Measurements from ENCODE around the gene CHERP.
A peak's percentile ranks its signal among the peaks of the same experiment; 100 is the strongest.
"Not testable (repeated sequence)": the region's sequence is repeated elsewhere in the genome, so short reads cannot be mapped to it uniquely, and the experiment has no call there.

CHERP gene

DNA sequence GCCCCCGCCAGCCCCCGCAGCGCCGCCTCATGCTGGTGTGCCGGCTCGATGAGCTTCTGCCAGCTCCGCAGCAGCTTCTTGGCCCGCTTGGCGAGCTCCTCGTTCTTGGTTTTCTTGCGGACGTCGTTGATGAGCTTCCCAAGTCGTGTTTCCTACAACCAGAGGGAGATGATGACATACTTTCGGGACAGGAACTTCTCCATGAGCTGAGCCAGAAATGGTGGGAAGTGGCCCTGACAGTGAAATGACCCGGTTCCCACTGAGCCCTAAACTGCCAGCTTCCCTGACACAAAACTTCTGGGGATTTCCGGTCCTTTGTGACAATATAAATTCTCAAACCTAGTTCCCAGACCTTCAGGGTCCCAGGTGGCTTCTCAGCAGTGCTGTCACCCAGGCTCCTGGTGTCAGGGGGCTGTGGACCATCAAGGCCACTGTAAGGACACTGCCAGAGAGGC lies 35.3 kb upstream of the CHERP start:
- DNase-seq (ENCODE audit: low read depth, low spot score), result no peak

DNA sequence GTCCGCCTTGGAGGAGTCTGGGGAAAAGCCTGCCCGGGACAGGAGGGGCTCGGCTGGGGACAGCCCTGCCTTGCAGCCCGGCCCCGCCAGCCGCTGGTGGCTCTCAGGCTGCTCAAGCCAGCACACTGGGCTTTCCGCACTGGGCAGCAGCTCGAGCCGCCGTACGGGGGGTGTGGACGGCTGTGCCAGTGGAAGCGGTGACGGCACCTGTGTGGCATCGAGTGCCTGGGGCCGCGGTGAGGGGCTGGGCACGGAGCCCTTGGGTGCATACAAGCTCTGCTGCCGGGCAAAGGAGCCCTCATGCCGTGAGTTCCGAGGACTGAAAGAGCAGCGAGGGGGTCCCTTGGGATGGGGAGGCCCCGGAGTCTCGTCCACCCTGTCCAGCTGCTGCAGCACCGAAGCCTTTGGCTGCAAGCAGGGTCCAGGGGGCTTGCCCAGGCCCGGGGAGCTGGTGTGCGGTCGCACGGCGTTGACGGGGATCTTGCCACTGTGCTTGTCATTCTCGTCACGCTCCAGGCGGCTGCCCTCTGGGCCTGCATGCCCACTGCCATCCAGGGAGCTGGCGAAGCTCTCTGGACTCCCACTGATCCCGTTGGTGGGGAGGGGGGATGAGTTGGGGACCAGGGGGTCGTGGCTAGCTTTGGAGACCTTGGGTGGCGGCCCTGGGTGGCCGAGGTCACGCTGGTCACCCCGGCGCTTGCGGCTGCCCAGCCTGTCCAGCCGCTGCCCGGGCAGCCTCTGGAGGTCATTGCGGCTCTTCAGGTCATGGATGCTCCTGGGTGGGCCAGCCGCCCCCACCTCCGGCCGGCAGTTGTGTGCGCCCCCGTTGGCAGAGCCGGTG lies 34.7 kb upstream of the CHERP start:
- DNase-seq (ENCODE audit: low read depth, low spot score), result no peak
- no peak overlapping the region for H3K4me3 ChIP-seq (ENCODE audit: low read length)

More for the DNA sequence above, 35.3 kb upstream of the CHERP start:
- no peak overlapping the region for H3K4me3 ChIP-seq (ENCODE audit: low read length)

DNA sequence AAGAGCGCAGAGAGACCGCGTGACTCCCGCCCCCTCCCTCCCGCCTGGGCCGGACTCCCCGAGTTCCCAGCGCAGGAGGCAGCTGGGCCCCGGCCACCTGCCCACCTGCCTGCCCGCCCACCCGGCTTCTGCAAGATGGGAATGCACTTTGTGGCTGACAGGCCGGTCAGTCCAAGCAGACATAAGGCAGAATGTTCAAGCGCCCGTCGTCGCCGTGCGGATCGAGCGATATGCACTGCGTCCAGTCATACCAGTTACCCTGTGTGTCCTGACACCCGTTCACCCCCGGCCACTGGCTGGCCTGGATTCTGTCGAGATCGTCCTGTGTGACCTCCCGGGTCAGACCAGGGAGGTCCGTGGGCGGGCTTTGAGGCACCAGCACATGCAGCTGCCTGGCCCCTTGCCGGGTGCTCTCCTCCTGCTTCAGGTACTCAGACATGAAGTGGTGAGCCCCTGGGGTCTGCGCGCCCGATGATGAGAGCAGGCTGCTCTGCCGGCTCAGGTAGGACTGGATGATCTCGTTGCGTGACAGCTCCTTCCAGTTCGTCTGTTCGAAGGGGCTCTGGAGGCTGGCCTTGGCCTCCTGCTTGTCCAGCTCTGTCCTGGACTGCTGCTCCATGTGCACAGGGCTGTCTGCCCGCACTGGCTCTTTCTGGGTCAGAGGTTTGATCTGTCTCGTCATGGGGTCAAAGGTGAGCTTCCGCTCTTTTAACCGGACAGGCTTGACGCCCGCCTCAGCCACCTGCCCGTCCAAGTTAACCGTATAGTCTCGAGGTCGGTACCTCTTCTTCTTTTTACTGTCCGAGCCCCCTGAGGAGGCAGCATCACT lies 33.8 kb upstream of the CHERP start:
- no peak for DNase-seq (ENCODE audit: low read depth, low spot score)
- no peak overlapping the region for H3K4me3 ChIP-seq (ENCODE audit: low read length)

DNA sequence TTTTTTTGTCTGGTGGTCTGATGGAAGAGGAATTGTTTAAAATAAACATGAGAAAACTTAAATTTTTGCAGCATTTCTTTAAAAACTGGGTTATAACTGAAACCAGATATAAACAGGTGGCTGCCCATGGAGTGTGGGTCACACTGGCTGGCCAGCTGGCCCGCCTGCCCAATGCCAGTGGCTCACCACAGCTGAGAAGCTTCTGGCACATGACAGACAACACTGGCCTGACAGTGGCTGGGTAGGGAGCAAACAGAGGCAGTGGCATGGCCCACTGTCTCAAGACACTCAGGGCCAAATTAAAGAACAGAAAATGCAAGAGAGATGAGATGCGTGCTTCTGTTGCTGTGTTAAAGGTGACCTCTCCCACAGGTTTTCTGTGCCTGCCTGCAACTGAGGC lies 33.0 kb upstream of the CHERP start:
- H3K4me3 ChIP-seq (ENCODE audit: low read length), result no peak overlapping the region
- no peak for DNase-seq (ENCODE audit: low read depth, low spot score)

DNA sequence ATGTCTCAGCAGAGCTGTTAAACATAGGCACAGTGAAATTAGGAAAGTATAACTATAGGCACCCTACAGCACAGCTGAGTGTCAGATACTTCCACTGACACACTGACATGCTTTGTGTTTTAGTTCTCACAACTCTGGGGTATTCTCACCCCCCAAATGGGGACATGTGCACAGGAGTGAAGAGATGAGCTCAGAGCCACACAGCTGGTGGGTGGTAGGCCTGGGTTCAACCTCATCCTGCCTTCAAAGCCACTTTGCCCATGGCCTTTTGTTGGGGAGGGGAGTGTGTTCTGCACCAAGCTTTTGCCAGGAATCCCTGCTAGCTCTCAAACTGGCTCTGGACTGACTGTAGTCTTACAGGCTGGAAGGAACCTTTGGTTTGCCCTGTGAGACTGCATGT lies 31.7 kb upstream of the CHERP start:
- peak overlapping the region; percentile 95 for H3K4me3 ChIP-seq (ENCODE audit: low read length)
- DNase-seq (ENCODE audit: low read depth, low spot score), result peak; percentile 70

DNA sequence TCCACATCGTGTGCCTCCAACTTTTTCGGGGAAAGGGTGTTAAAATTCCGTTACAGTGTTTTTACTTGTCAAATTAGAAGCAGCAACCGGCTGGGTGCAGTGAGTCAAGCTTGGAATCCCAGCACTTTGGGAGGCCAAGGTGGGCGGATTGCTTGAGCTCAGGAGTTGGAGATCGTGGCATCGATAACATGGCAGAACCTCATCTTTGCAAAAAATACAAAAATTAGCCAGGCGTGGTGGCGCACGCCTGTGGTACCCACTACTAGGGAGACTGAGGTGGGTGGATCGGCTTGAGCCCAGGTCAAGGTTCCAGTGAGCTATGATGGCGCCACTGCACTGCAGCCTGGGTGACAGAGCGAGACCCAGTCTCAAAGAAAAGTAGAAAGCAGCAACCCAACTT lies 31.1 kb upstream of the CHERP start:
- H3K4me3 ChIP-seq (ENCODE audit: low read length), result peak overlapping the region; percentile 95
- no peak for DNase-seq (ENCODE audit: low read depth, low spot score)

DNA sequence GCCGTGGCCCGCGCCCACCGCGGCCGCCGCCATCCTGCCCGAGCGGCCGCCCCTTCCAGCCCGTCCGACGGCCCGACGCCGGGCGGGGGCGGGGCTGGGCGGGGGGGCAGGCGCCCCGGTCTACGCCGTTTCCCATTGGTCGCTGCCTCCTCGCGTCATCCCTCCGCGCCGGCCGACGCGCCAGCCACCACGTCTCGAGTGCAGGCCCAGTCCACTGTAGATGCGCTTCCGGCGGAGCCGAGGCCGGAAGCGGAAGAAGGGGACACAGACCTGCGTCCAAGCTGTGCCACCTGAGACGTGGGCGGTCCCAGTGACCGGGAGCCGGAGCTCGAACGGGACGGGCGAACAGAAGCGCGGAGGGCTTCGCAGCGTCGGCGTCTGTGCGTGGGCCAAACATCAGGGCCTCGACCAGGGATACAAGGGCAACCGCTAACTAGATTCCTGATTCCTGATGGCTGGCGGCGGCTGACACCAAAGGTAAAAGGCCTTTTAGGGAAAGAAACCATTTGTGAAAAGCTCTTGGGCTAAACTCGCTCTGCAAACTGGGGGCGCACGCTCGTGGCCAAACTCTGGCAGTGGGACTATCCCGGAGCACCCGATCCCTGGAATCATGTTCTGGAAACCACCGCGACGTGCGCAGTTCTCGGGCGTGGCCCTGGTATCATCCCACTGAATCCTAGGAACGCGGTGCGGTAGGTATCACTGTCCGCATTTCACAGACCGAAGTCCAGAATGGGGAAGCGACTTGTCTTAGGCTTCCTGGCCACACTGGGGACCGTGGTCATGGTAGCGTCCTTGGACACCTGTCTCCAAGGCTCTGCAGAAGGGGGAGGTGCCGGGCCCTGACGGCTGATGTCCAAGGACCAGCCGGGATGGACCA lies 30.3 kb upstream of the CHERP start, which contains the start of gene SLC35E1:
SLC35E1 (minus strand) TSS at position 84 of the 880 bp plus-strand sequence; CDS start at position 33, 51 bp downstream.
- H3K4me3 ChIP-seq (ENCODE audit: low read length), result peak within 1 kb of the TSS; percentile 95
- DNase-seq (ENCODE audit: low read depth, low spot score), result peak; percentile 86

DNA sequence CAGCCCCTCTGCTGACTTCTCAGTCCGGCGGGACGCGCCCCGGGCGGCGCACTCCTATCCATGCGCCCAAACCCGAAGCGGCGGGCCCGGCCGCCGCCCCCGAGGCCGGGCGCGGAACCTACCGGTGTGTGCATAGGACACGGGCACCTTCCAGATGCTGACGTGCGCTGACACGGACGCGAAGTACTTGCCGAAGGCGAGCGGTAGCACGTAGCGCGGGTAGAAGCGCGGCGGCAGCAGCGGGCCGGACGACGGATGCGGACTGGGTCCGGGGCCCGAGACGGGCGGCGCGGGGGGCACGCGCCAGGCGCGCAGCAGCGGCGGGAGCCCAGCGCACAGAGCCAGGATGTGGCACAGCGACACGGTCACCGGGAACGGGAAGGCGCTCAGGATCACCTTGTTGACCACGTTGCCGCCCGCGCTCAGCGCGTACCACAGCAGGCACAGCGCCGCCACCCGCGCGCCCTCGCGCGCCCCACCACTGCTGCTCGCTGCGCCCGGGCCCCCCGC lies 29.6 kb upstream of the CHERP start:
- H3K4me3 ChIP-seq (ENCODE audit: low read length), result peak overlapping the region; percentile 73

DNA sequence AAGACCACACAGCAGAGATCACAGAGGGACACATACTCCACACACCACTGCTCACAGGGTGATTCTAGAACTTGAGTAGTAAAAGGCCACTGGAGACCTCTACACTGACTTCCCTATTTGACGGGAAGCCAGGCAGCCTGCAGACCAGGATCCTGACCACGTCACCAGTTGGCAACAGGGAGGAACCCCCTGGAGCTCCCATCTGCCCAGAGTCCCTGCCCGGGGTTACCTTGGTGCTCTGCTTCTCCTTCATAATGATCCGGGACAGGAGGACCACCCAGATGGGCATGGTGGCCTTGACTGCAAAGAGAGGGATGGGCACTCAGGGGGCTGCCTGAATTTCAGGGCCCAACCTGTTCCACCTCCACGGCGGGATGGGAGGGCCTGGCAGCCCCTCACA lies 29.0 kb upstream of the CHERP start:
- no peak for DNase-seq (ENCODE audit: low read depth, low spot score)

More for the DNA sequence above, 29.6 kb upstream of the CHERP start:
- no peak for DNase-seq (ENCODE audit: low read depth, low spot score)

DNA sequence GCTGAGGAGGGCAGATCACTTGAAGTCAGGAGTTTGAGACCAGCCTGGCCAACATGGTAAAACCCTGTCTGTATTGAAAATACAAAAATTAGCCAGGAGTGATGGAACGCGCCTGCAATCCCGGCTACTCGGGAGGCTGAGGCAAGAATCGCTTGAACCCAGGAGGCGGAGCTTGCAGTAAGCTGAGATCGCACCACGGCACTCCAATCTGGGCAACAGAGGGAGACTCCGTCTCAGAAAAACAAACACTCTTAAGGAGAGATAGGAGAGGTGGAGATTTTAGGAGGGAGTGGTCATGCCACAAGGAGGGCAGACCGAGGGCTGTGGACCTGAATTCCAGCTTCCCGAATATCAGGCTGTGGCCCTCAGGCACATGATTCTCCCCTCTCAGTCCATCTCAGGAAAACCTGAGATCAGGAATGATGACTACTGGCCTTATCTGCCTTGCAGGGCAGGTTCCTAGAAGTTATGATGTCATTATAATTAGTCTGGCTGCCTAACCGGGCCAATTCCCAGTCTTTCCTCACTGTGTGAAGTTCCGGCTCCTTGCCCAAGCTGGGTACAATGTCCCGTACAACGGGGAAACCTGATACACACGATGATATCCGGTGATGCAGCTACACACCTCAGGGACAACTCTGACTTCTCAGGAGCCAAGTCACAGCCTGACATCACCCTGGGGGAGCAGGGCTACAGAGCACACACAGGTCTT lies 27.5 kb upstream of the CHERP start:
- DNase-seq (ENCODE audit: low read depth, low spot score), result no peak
- no peak overlapping the region for H3K4me3 ChIP-seq (ENCODE audit: low read length)

More for the DNA sequence above, 29.0 kb upstream of the CHERP start:
- peak overlapping the region; percentile 73 for H3K4me3 ChIP-seq (ENCODE audit: low read length)

DNA sequence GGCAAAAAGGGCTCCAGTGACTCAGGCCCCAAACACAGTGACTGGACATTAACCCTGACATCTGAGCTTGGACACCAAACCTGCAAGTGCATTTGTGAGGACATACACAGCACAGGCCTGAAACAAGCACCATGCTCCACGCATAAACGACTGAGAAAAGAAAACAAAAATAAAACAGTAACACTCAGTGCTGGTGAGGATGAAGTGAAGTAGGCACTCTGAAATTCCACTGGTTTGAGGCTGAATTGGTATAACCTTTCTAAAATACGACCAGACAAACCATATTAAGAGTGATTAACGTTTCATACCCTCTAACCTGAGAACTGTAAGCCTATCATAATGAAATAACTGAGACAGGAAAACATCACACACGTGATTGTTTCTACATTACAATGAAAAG lies 24.5 kb upstream of the CHERP start:
- DNase-seq (ENCODE audit: low read depth, low spot score), result no peak
- H3K4me3 ChIP-seq (ENCODE audit: low read length), result peak overlapping the region; percentile 29

DNA sequence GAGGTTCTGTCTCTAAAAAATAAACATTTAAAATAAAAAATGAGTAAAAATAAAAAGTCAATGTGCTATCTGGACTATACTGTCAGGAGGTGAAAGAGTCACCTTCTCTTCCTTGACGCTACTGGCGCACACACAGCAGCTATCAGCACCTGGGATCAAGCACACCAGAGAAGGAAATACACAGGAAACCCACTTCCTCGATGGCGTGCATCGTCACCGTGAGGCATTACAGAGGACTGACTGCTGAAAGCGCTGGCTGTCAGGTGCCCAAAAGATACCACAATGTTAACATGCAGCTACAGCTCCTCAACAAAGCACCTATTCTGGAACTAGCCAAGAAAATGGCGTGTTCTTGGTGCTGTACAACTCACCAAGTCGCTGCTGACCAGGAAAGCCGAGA lies 23.9 kb upstream of the CHERP start:
- peak overlapping the region; percentile 29 for H3K4me3 ChIP-seq (ENCODE audit: low read length)
- peak; percentile 97 for DNase-seq (ENCODE audit: low read depth, low spot score)

DNA sequence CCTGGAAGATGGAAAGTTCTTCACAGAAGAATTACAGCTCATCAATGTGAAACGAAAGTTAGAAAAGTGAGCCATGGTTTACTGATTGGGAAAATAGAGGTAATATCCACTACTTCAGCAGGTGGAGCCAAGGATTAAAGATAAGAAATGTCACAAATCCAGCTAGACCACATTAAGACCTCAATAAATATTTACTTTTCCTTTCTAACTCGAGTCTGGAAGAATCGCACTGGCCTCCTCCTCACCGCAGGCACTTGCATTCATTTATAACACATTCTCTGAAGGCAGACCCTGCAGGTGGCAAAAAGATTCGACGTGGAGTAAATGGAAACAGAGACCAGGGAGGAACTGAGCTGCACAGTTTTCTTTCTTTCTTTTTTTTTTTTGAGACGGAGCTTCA lies 22.6 kb upstream of the CHERP start:
- no peak for DNase-seq (ENCODE audit: low read depth, low spot score)

DNA sequence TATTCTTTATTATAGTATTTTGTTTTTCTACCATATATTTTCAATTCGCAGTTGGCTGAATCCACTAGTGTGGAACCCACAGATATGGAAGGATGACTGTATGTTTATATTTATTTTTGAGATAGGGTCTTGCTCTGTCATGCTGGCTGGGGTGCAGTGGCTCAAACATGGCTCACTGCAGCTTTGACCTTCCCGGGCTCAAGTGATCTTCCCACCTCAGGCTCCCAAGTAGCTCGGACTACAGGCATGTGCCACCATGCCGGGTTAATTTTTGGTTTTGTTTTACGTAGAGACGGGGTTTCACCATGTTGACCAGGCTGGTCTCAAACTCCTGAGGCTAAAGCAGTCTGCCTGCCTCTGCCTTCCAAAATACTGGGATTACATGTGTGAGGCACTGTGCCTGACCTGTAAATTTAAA lies 20.4 kb upstream of the CHERP start:
- no peak for DNase-seq (ENCODE audit: low read depth, low spot score)

More for the DNA sequence above, 22.6 kb upstream of the CHERP start:
- H3K4me3 ChIP-seq (ENCODE audit: low read length), result no peak overlapping the region

DNA sequence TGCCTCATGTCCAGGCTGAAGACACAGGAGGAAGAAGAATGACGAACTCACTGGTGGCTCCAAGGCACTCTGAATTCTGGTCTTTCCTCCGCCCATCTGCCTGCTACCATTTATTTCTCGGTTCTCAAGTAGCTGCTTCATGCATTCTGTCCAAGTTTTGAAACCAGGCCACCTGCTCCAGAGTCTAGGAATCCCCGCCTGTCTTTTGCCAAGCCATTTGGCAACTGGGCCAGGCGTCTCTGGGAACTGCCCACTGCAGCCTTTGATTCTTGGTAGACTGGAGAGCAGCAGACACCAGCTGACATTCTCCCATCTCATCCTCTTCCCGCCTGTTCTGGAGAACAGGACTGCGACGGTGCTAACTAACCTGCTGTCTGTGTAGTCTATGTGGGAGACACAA lies 19.1 kb upstream of the CHERP start:
- DNase-seq (ENCODE audit: low read depth, low spot score), result no peak
- H3K4me3 ChIP-seq (ENCODE audit: low read length), result no peak overlapping the region

More for the DNA sequence above, 20.4 kb upstream of the CHERP start:
- H3K4me3 ChIP-seq (ENCODE audit: low read length), result no peak overlapping the region

DNA sequence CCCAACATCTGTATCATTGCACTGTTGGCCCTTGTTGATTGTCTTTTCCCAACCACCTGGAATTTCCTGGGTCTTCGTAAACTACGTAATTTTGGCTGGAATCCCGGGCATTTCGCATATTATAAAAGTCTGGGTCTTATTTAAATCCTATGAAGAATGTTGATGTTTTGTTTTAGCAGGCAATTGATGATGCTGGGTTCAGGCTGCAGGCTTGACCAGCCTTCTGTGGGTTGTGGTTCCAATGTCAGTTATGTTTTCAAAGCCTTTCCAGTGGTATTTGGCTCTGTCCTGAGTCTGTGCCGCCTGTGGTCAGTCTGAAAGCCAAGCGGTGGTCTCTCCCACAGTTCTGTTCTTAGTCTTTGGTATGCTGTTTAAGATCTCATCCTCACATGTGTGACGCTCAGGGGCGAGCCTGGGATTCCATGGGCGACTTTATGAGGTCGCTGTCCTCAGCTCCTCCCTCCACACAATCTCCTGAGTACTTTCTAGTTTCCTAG lies 17.6 kb upstream of the CHERP start:
- no peak for DNase-seq (ENCODE audit: low read depth, low spot score)
- H3K4me3 ChIP-seq (ENCODE audit: low read length), result no peak overlapping the region

DNA sequence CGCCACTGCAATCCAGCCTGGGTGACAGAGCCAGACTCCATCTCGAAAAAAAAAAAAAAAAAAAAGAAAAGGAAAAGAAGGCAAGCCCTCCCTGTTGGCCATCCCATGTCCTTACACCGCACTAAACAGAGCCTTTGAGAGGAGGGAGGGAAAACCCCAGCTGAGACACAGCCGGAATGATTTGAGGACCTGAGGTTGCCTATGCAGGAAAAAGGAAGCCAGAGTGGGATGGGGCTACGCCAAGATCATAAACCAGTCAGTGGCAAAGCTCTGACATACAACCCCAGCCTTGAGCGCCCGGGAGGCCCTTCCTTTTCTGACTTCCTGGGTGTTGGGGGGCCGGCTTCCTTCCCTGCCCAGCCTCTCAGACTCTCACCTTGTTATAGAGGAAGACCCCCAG lies 12.5 kb upstream of the CHERP start:
- no peak for DNase-seq (ENCODE audit: low read depth, low spot score)
- H3K4me3 ChIP-seq (ENCODE audit: low read length), result no peak overlapping the region

DNA sequence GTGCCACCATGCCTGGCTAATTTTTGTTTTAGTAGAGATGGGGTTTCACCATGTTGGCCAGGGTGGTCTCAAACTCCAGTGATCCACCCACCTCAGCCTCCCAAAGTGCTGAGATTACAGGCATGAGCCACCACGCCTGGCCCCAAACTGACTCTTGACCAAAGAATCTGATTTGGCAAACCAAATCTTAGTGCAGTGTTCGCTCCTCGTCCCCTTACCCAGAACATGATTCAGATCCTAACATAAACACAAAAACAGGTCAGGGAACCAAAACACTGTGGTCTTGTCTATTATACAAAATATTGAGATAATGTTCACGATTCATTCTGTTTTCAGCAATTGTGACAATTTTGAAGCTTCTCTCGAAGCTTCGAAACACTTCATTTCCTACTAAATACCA lies 9.7 kb upstream of the CHERP start:
- not testable (repeated sequence) for DNase-seq (ENCODE audit: low read depth, low spot score); H3K4me3 ChIP-seq (ENCODE audit: low read length)
